Body of pancreas (tissue), 4 donors: ENCODE results near the gene CRTAP.

ENCODE experiments used
- CTCF ChIP-seq, 7 experiments: fragments of 450-650 bp in 4 of 7; fragments of 200-600 bp in 3 of 7; sonication (generic) in 3 of 7; IDR thresholded peaks; one replicate each; pipeline ENCODE4 v1.5.1; 2016 to 2019; ENCODE audit warnings: antibody characterized with exemption in 7 of 7
- POLR2A ChIP-seq, 3 donors: fragments of 450-650 bp; IDR thresholded peaks; one replicate each; pipeline ENCODE4 v1.6.1; 2016; ENCODE audit warnings: antibody characterized with exemption in 3 of 3, mild to moderate bottlenecking in 2 of 3

- TF ChIP-seq CTCF (IDR thresholded peaks at IDR 0.05): no peak
- TF ChIP-seq POLR2A (IDR thresholded peaks at IDR 0.05): no peak
Measured at GRCh38 chr3:33099701-33100100, 14.1 kb upstream of the CRTAP start.
